ENCODE data around the gene SQSTM1.

GRCh38 chr5:179828756-179829421, 8.2 kb downstream of the SQSTM1 start:
- no peak for TF ChIP-seq GABPA (IDR thresholded peaks at IDR 0.05 in 1 of 2, conservative IDR thresholded peaks at IDR 0.05 in 1 of 2)
- TF ChIP-seq CTCF (IDR thresholded peaks at IDR 0.05; ENCODE audit: low read depth, low read length, missing input control), result no peak
- TF ChIP-seq EGR1 (IDR thresholded peaks at IDR 0.05; ENCODE audit: low read depth in 2 of 2), result no peak
- no peak for TF ChIP-seq TAF1 (conservative IDR thresholded peaks at IDR 0.05)
- TF ChIP-seq RAD21 (IDR thresholded peaks at IDR 0.05), result no peak
- TF ChIP-seq MAX (IDR thresholded peaks at IDR 0.05), result no peak
- TF ChIP-seq ATF3 (IDR thresholded peaks at IDR 0.05), result no peak
- no peak for TF ChIP-seq HNF4A (conservative IDR thresholded peaks at IDR 0.05)
- no peak for TF ChIP-seq REST (IDR thresholded peaks at IDR 0.05)

All from liver (tissue), 3 donors.